ENCODE results near the gene KLRC3.

DNA sequence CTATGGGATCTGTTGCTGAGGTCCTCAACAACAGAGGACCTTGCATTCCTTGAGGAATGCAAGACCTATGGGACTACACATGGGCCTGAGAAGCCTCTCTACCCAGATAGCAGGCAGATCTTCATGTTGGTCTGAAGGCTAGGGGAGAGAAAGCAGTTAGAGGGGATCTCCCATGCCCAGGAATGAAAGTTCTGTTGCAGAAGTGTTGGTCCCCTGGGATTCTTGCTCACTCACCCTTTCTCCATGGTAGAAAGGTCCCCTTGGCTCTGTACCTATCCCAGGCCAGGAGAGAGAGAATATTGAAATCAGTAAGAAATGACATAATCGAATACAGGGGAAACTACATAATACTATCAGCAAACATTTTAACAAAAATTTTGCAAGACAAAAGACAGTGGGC is 49.3 kb upstream of the KLRC3 start:
- TF ChIP-seq SUZ12 (IDR thresholded peaks at IDR 0.05; ENCODE audit: low read depth, low read length) (no peak), HCFC1 (IDR thresholded peaks at IDR 0.05; ENCODE audit: low read depth, low read length) (no peak), ZFP82 (CRISPR knock-in tag; IDR thresholded peaks at IDR 0.05; ENCODE audit: borderline replicate concordance) (no peak), ELF1 (CRISPR knock-in tag; IDR thresholded peaks at IDR 0.05) (no peak), EHMT2 (IDR thresholded peaks at IDR 0.05; ENCODE audit: borderline replicate concordance, low read depth, low read length) (no peak), YY1 (IDR thresholded peaks at IDR 0.05; ENCODE audit: insufficient read depth, insufficient replicate concordance, low read depth, low read length) (no peak), SMC3 (IDR thresholded peaks at IDR 0.05; ENCODE audit: low read length) (no peak), EED (CRISPR knock-in tag; IDR thresholded peaks at IDR 0.05) (no peak), POLR2A (IDR thresholded peaks at IDR 0.05; ENCODE audit: insufficient read depth in 1 of 2, low read depth in 2 of 2, low read length in 2 of 2) (no peak), RXRA (CRISPR knock-in tag; IDR thresholded peaks at IDR 0.05) (no peak), JUND (CRISPR knock-in tag; IDR thresholded peaks at IDR 0.05) (no peak)
- TF ChIP-seq, protein P1, sequence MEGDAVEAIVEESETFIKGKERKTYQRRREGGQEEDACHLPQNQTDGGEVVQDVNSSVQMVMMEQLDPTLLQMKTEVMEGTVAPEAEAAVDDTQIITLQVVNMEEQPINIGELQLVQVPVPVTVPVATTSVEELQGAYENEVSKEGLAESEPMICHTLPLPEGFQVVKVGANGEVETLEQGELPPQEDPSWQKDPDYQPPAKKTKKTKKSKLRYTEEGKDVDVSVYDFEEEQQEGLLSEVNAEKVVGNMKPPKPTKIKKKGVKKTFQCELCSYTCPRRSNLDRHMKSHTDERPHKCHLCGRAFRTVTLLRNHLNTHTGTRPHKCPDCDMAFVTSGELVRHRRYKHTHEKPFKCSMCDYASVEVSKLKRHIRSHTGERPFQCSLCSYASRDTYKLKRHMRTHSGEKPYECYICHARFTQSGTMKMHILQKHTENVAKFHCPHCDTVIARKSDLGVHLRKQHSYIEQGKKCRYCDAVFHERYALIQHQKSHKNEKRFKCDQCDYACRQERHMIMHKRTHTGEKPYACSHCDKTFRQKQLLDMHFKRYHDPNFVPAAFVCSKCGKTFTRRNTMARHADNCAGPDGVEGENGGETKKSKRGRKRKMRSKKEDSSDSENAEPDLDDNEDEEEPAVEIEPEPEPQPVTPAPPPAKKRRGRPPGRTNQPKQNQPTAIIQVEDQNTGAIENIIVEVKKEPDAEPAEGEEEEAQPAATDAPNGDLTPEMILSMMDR (CRISPR knock-in tag; IDR thresholded peaks at IDR 0.05): no peak
- TF ChIP-seq, protein P2, sequence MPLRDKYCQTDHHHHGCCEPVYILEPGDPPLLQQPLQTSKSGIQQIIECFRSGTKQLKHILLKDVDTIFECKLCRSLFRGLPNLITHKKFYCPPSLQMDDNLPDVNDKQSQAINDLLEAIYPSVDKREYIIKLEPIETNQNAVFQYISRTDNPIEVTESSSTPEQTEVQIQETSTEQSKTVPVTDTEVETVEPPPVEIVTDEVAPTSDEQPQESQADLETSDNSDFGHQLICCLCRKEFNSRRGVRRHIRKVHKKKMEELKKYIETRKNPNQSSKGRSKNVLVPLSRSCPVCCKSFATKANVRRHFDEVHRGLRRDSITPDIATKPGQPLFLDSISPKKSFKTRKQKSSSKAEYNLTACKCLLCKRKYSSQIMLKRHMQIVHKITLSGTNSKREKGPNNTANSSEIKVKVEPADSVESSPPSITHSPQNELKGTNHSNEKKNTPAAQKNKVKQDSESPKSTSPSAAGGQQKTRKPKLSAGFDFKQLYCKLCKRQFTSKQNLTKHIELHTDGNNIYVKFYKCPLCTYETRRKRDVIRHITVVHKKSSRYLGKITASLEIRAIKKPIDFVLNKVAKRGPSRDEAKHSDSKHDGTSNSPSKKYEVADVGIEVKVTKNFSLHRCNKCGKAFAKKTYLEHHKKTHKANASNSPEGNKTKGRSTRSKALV (CRISPR knock-in tag; IDR thresholded peaks at IDR 0.05): no peak
- TF ChIP-seq, protein P3, sequence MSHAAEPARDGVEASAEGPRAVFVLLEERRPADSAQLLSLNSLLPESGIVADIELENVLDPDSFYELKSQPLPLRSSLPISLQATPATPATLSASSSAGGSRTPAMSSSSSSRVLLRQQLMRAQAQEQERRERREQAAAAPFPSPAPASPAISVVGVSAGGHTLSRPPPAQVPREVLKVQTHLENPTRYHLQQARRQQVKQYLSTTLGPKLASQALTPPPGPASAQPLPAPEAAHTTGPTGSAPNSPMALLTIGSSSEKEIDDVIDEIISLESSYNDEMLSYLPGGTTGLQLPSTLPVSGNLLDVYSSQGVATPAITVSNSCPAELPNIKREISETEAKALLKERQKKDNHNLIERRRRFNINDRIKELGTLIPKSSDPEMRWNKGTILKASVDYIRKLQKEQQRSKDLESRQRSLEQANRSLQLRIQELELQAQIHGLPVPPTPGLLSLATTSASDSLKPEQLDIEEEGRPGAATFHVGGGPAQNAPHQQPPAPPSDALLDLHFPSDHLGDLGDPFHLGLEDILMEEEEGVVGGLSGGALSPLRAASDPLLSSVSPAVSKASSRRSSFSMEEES (CRISPR knock-in tag; IDR thresholded peaks at IDR 0.05): no peak

Data from HepG2 (cell line).